ENCODE results near the gene YWHAB. TPM values are rescaled to one million over a fixed set of nuclear protein-coding genes. Genes with fewer than 3 reads are reported as not detected.
"Not testable (repeated sequence)": the region's sequence is repeated elsewhere in the genome, so short reads cannot be mapped to it uniquely, and the experiment has no call there.

Gene YWHAB
- total RNA-seq, 4 donors from 2014 or later, result 110 to 170 (median 133) TPM

- no peak overlapping the region for H3K4me3 ChIP-seq
- peaks cover 0 to 14% (median 0%) of the 10 kb centered on the region in 4 donors for H3K27me3 ChIP-seq
- WGBS, 2 donors, result 68 to 70% methylated on average over 3 to 4 of the region's 5 CpGs
- TF ChIP-seq CTCF (IDR thresholded peaks at IDR 0.05) (no peak), POLR2A (IDR thresholded peaks at IDR 0.05) (no peak)
- H3K36me3 ChIP-seq, result no peaks in the 10 kb centered on the region
- no peaks in the 10 kb centered on the region for H3K9me3 ChIP-seq
- H3K27ac ChIP-seq, result no peak overlapping the region
- peaks cover 0 to 13% (median 6%) of the 10 kb centered on the region in 3 donors for H3K4me1 ChIP-seq
- intact Hi-C loops (cut with DNase I), result loop anchor here (2.0 to 5.0 kb wide), 2 partner anchors 122 to 185 kb away; partner anchors contain the start of gene KCNK15
- no peak for DNase-seq
Observed at GRCh38 chr20:44869471-44869870, 16.0 kb upstream of the YWHAB start.

DNA sequence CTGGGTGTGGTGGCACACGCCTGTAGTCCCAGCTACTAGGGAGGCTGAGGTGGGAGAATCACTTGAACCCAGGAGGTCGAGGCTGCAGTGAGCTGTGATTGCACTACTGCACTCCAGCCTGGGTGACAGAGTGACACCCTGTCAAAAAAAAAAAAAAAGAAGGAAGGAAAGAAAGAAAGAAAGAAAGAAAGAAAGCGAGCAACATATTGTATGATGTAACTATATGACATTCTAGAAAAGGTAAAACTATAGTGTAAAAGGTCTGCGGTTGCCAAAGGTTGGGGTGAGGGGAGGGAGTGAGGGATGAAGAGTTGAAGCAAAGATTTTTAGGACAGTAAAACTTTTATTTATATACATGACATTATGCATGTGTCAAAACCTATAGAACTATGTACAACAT is 3.1 kb upstream of the YWHAB start:
- intact Hi-C loops (cut with DNase I); H3K27me3 ChIP-seq: not testable (repeated sequence)

DNA sequence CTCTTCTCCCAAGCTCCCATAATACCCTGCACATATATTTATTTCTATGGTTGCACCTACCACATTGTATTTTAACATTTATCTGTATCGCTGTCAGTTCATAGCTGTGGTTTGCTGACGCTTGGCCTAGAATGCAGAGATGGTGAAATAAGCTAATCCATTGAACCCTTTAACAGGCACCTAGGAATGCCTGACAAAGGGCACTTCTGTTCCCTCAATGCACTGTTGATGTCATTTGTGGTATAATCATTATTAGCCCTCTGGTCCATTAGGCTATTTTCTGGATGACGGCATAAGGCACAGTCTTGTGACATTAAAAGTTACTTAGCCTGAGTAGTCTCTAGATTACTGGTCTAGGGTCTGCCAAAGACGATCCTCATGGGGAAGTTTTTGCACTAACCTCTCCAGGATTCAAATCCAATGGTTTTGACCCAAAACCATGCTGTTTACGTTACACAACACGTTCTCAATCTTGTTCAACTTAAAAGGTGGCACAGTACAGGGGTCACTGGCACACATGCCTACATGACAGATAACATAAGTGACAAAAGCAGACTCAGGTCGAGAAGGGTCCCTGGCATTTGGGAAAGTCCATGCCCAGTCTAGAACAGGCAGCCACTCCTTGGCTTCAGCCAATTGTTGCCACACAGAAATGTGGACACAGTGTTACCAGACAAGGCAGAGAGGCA is 2.1 kb upstream of the YWHAB start:
- Histone ChIP-seq H3K4me3 (no peak overlapping the region), H3K9me3 (no peaks in the 10 kb centered on the region), H3K4me1 (peaks cover 10 to 31% (median 23%) of the 10 kb centered on the region in 3 donors), H3K36me3 (no peaks in the 10 kb centered on the region), H3K27me3 (no peaks in the 10 kb centered on the region), H3K27ac (no peak overlapping the region)
- intact Hi-C loops (cut with DNase I), result no loop called here
- 84 to 88% methylated on average over 7 of the region's 7 CpGs for WGBS, 2 donors
- DNase-seq, result no peak
- TF ChIP-seq POLR2A (IDR thresholded peaks at IDR 0.05) (no peak), CTCF (IDR thresholded peaks at IDR 0.05) (no peak)

More for the DNA sequence above, 3.1 kb upstream of the YWHAB start:
- not testable (repeated sequence) for H3K36me3 ChIP-seq, H3K27ac ChIP-seq, DNase-seq, H3K9me3 ChIP-seq, H3K4me3 ChIP-seq
- 84 to 95% methylated on average over 3 to 4 of the region's 4 CpGs for WGBS, 2 donors
- peaks cover 3 to 21% (median 13%) of the 10 kb centered on the region in 3 donors for H3K4me1 ChIP-seq

- Histone ChIP-seq H3K27ac (peak overlapping the region; percentile 98 to 100 (median 98)), H3K36me3 (no peaks in the 10 kb centered on the region), H3K27me3 (no peaks in the 10 kb centered on the region), H3K9me3 (no peaks in the 10 kb centered on the region), H3K4me1 (peaks cover 10 to 47% (median 29%) of the 10 kb centered on the region in 3 donors), H3K4me3 (peak overlapping the region; percentile 75 to 97 (median 88))
- WGBS, 2 donors, result 6 to 10% methylated on average over 10 to 14 of the region's 14 CpGs
- DNase-seq, result no peak
- intact Hi-C loops (cut with DNase I), result no loop called here
- TF ChIP-seq POLR2A (IDR thresholded peaks at IDR 0.05) (no peak), CTCF (IDR thresholded peaks at IDR 0.05) (no peak)
Observed at GRCh38 chr20:44884907-44885391, 556 bp upstream of the YWHAB start.

DNA sequence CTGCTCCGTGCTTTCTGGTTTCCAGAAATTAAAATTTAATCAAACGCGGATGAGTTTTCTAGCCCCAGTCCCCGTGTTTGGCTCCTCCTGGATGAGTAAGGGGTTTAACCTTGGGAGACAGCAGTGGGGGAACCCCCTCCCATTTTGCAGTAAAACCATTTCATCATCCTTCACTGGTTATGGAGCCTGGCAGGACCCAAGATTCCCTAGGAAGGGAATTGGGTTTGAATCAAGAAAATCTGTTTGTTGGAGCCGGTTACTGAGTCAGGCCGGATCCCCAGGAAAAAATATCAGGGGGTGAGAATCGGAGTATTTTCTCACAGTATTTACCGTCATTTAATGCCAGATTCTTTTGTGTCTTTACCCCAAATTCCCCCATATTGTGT is 754 bp downstream of the YWHAB start:
- Histone ChIP-seq H3K9me3 (no peaks in the 10 kb centered on the region), H3K27ac (peak overlapping the region; percentile 98 to 100 (median 98)), H3K4me1 (peaks cover 15 to 60% (median 35%) of the 10 kb centered on the region in 3 donors), H3K27me3 (no peaks in the 10 kb centered on the region), H3K36me3 (peaks cover 0 to 5% (median 0%) of the 10 kb centered on the region in 3 donors), H3K4me3 (peak overlapping the region; percentile 75 to 97 (median 88))
- DNase-seq, result no peak
- TF ChIP-seq POLR2A (IDR thresholded peaks at IDR 0.05), result no peak
- TF ChIP-seq CTCF (IDR thresholded peaks at IDR 0.05), result no peak
- WGBS, 2 donors, result 0% methylated on average over 7 of the region's 8 CpGs
- intact Hi-C loops (cut with DNase I), result no loop called here
